Gastroesophageal sphincter (tissue), 4 donors: ENCODE results near the gene BORCS6. TPM values are rescaled to one million over a fixed set of nuclear protein-coding genes. Genes with fewer than 3 reads are reported as not detected.
A peak's percentile ranks its signal among the peaks of the same experiment; 100 is the strongest.

Source experiments
- ATAC-seq: fragments of 150-250 bp; one replicate; pipeline ENCODE4 v1.9.1; 2016; ENCODE audit warnings: mild to moderate bottlenecking, moderate library complexity
- H3K27ac ChIP-seq, 4 donors: fragments of 200-600 bp; sonication (generic) in 3 of 4; 1 replicate in 3 of 4; 2 replicates in 1 of 4; pipeline ENCODE4 v1.5.1; 2016 to 2019
- H3K27me3 ChIP-seq: fragments of 200-600 bp; sonication (generic); one replicate; pipeline ENCODE4 v1.5.1; 2019
- H3K36me3 ChIP-seq, 2 donors: fragments of 200-600 bp; sonication (generic); one replicate each; pipeline ENCODE4 v1.5.1; 2019; ENCODE audit warnings: control low read depth in 1 of 2
- H3K4me1 ChIP-seq, 3 donors: fragments of 200-600 bp; sonication (generic); 1 replicate in 2 of 3; 2 replicates in 1 of 3; pipeline ENCODE4 v1.5.1; 2016 to 2019; ENCODE audit warnings: control low read depth in 2 of 3
- H3K4me3 ChIP-seq, 2 donors: fragments of 200-600 bp; sonication (generic); one replicate each; pipeline ENCODE4 v1.5.1; 2019; ENCODE audit warnings: mild to moderate bottlenecking in 1 of 2, moderate library complexity in 1 of 2
- H3K9me3 ChIP-seq, 3 donors: fragments of 200-600 bp; sonication (generic); one replicate each; pipeline ENCODE4 v1.5.1; 2017 to 2019; ENCODE audit warnings: control low read depth in 2 of 3
- CTCF ChIP-seq, 4 experiments: fragments of 200-600 bp in 2 of 4; fragments of 450-650 bp in 2 of 4; sonication (generic) in 1 of 4; IDR thresholded peaks; one replicate each; pipeline ENCODE4 v1.5.1; 2017 to 2019; ENCODE audit warnings: antibody characterized with exemption in 4 of 4, mild to moderate bottlenecking in 2 of 4, moderate library complexity in 2 of 4
- EP300 ChIP-seq: sonication (generic); formaldehyde crosslinking; IDR thresholded peaks from one replicate; pipeline ENCODE4 v1.6.1; 2017; ENCODE audit warnings: antibody characterized with exemption, mild to moderate bottlenecking
- POLR2A ChIP-seq, 2 donors: fragments of 450-650 bp; IDR thresholded peaks; one replicate each; pipeline ENCODE4 v1.6.1; 2017; ENCODE audit warnings: antibody characterized with exemption in 2 of 2, mild to moderate bottlenecking in 2 of 2, moderate library complexity in 1 of 2
- POLR2AphosphoS5 ChIP-seq: sonication (generic); formaldehyde crosslinking; IDR thresholded peaks from one replicate; pipeline ENCODE4 v1.6.1; 2017; ENCODE audit warnings: antibody characterized with exemption
- WGBS, 2 donors: methylation state at CpG; one replicate each; pipeline ENCODE4 v1.1.5; 2018; ENCODE audit warnings: low coverage in 1 of 2; 5-methylcytosine and 5-hydroxymethylcytosine counted together
- total RNA-seq, 4 donors: library from RNA; depleted of rRNA; stranded (reverse); fragments of >200 nt; gene quantifications; one replicate each; pipeline ENCODE4 v1.1.0, GENCODE V29; 2016

Gene BORCS6
- total RNA-seq, 4 donors from 2014 or later, result 8.1 to 16.1 (median 12.4) TPM

GRCh38 chr17:8176998-8177731 lies 12.8 kb downstream of the BORCS6 start:
- 66 to 89% methylated on average over 10 to 11 of the region's 19 CpGs for WGBS, 2 donors
- no peaks in the 10 kb centered on the region for H3K9me3 ChIP-seq
- peaks cover 0 to 44% (median 15%) of the 10 kb centered on the region in 3 donors for H3K4me1 ChIP-seq
- H3K4me3 ChIP-seq, result peak overlapping the region in 1 of 2 donors; percentile 62
- H3K27me3 ChIP-seq, result no peaks in the 10 kb centered on the region
- TF ChIP-seq EP300 (no peak), POLR2AphosphoS5 (no peak), CTCF (IDR thresholded peaks at IDR 0.05) (no peak), POLR2A (IDR thresholded peaks at IDR 0.05) (no peak)
- no peaks in the 10 kb centered on the region for H3K36me3 ChIP-seq
- no peak for ATAC-seq
- peak overlapping the region in 3 of 4 donors; percentile 81 to 90 (median 85) for H3K27ac ChIP-seq

- Histone ChIP-seq H3K27me3 (no peaks in the 10 kb centered on the region), H3K36me3 (no peaks in the 10 kb centered on the region), H3K9me3 (no peaks in the 10 kb centered on the region), H3K27ac (peak within 1 kb of the TSS; percentile 11 to 90 (median 83)), H3K4me1 (peaks cover 0 to 44% (median 15%) of the 10 kb centered on the region in 3 donors), H3K4me3 (peak within 1 kb of the TSS; percentile 46 to 62)
- TF ChIP-seq CTCF (IDR thresholded peaks at IDR 0.05), result no peak
- peak; percentile 11 to 25 for TF ChIP-seq POLR2A (IDR thresholded peaks at IDR 0.05)
- no peak for TF ChIP-seq EP300
- TF ChIP-seq POLR2AphosphoS5, result peak; percentile 32
- 0% methylated on average over 1 to 6 of the region's 56 CpGs for WGBS, 2 donors
- ATAC-seq, result peak; percentile 76
Measured at GRCh38 chr17:8176197-8176940, 13.6 kb downstream of the BORCS6 start, which contains the start of gene TMEM107. Gene TMEM107 (minus strand): TSS chr17:8176380. CDS start chr17:8176286, 94 bp downstream.

- Histone ChIP-seq H3K4me3 (peak overlapping the region; percentile 46 to 62), H3K27ac (peak overlapping the region; percentile 11 to 90 (median 83)), H3K27me3 (no peaks in the 10 kb centered on the region), H3K36me3 (no peaks in the 10 kb centered on the region), H3K9me3 (no peaks in the 10 kb centered on the region), H3K4me1 (peaks cover 0 to 44% (median 15%) of the 10 kb centered on the region in 3 donors)
- peak; percentile 2 for ATAC-seq
- TF ChIP-seq EP300 (no peak), POLR2AphosphoS5 (no peak), CTCF (IDR thresholded peaks at IDR 0.05) (no peak), POLR2A (IDR thresholded peaks at IDR 0.05) (no peak)
- WGBS, 2 donors, result 15 to 47% methylated on average over 3 to 5 of the region's 11 CpGs
Measured at GRCh38 chr17:8175795-8176196, 14.2 kb downstream of the BORCS6 start.

GRCh38 chr17:8173871-8174322 lies 16.1 kb downstream of the BORCS6 start:
- no peaks in the 10 kb centered on the region for H3K36me3 ChIP-seq
- WGBS, 2 donors, result 1 to 5% methylated on average over 13 to 14 of the region's 14 CpGs
- peak overlapping the region; percentile 86 to 96 (median 89) for H3K27ac ChIP-seq
- peaks cover 0 to 44% (median 15%) of the 10 kb centered on the region in 3 donors for H3K4me1 ChIP-seq
- H3K9me3 ChIP-seq, result no peaks in the 10 kb centered on the region
- TF ChIP-seq EP300 (no peak), CTCF (IDR thresholded peaks at IDR 0.05) (no peak), POLR2AphosphoS5 (no peak), POLR2A (IDR thresholded peaks at IDR 0.05) (no peak)
- no peak for ATAC-seq
- no peaks in the 10 kb centered on the region for H3K27me3 ChIP-seq
- peak overlapping the region; percentile 47 to 62 for H3K4me3 ChIP-seq
